ENCODE results near the gene TRIM56.
"Not testable (repeated sequence)": the region's sequence is repeated elsewhere in the genome, so short reads cannot be mapped to it uniquely, and the experiment has no call there.

Gene TRIM56

GRCh38 chr7:101085162-101085964 is at the start of gene TRIM56:
Gene TRIM56, plus strand, starts transcription at chr7:101085481. Its CDS starts 1,832 bp downstream, at chr7:101087313.
- DNase-seq (ENCODE audit: low read depth), result peak; percentile 82

GRCh38 chr7:101035941-101036340 is 49.3 kb upstream of the TRIM56 start:
- no peak for DNase-seq (ENCODE audit: low read depth)

GRCh38 chr7:101041283-101041682 is 44.0 kb upstream of the TRIM56 start:
- not testable (repeated sequence) for DNase-seq (ENCODE audit: low read depth)

- DNase-seq (ENCODE audit: low read depth), result peak; percentile 69
Observed at GRCh38 chr7:101058355-101058754, 26.9 kb upstream of the TRIM56 start.

GRCh38 chr7:101059620-101059942 is 25.7 kb upstream of the TRIM56 start:
- DNase-seq (ENCODE audit: low read depth), result no peak

GRCh38 chr7:101060992-101061391 is 24.3 kb upstream of the TRIM56 start:
- no peak for DNase-seq (ENCODE audit: low read depth)

GRCh38 chr7:101064176-101064550 is 21.1 kb upstream of the TRIM56 start:
- not testable (repeated sequence) for DNase-seq (ENCODE audit: low read depth)

- not testable (repeated sequence) for DNase-seq (ENCODE audit: low read depth)
Observed at GRCh38 chr7:101065162-101065561, 20.1 kb upstream of the TRIM56 start.

- no peak for DNase-seq (ENCODE audit: low read depth)
Observed at GRCh38 chr7:101066141-101066832, 19.0 kb upstream of the TRIM56 start.

GRCh38 chr7:101066833-101067177 is 18.5 kb upstream of the TRIM56 start:
- no peak for DNase-seq (ENCODE audit: low read depth)

GRCh38 chr7:101068401-101068800 is 16.9 kb upstream of the TRIM56 start:
- no peak for DNase-seq (ENCODE audit: low read depth)

- DNase-seq (ENCODE audit: low read depth), result not testable (repeated sequence)
Observed at GRCh38 chr7:101071362-101072104, 13.7 kb upstream of the TRIM56 start.

- no peak for DNase-seq (ENCODE audit: low read depth)
Observed at GRCh38 chr7:101075646-101076045, 9.6 kb upstream of the TRIM56 start.

- DNase-seq (ENCODE audit: low read depth), result not testable (repeated sequence)
Observed at GRCh38 chr7:101076183-101076582, 9.1 kb upstream of the TRIM56 start.

- peak; percentile 75 for DNase-seq (ENCODE audit: low read depth)
Observed at GRCh38 chr7:101077303-101078086, 7.8 kb upstream of the TRIM56 start.

GRCh38 chr7:101081432-101081831 is 3.8 kb upstream of the TRIM56 start:
- DNase-seq (ENCODE audit: low read depth), result no peak

GRCh38 chr7:101084865-101085161 is 468 bp upstream of the TRIM56 start:
- no peak for DNase-seq (ENCODE audit: low read depth)

- DNase-seq (ENCODE audit: low read depth), result no peak
Observed at GRCh38 chr7:101087334-101088068, 2.2 kb downstream of the TRIM56 start.

GRCh38 chr7:101088069-101088425 is 2.8 kb downstream of the TRIM56 start:
- no peak for DNase-seq (ENCODE audit: low read depth)

- no peak for DNase-seq (ENCODE audit: low read depth)
Observed at GRCh38 chr7:101088858-101089529, 3.7 kb downstream of the TRIM56 start.

- no peak for DNase-seq (ENCODE audit: low read depth)
Observed at GRCh38 chr7:101089876-101090275, 4.6 kb downstream of the TRIM56 start.
